OCI-LY7 (cell line): ENCODE results near the gene RNF208. TPM values are rescaled to one million over a fixed set of nuclear protein-coding genes. Genes with fewer than 3 reads are reported as not detected.
A peak's percentile ranks its signal among the peaks of the same experiment; 100 is the strongest.

Source experiments
- BruUV-seq: library from RNA; stranded (reverse); fragments of 400-500 nt; replicated peaks from 2 replicates; lab custom pipeline; 2021; lab: Mats Ljungman, UMichigan
- CTCF ChIA-PET: fragments of 300-600 bp; sonication (Branson Sonifier 250); formaldehyde crosslinking; loops from one replicate; lab custom pipeline; 2022; ENCODE audit warnings: antibody characterized with exemption; ENCODE audit not compliant: unreplicated experiment; lab: Charles Lee
- POLR2A ChIA-PET: fragments of 300-600 bp; sonication (Branson Sonifier 250); formaldehyde crosslinking; loops from one replicate; lab custom pipeline; 2022; ENCODE audit warnings: antibody characterized with exemption; lab: Charles Lee
- DNase-seq: peaks from one replicate; pipeline ENCODE4 v3.0.0-alpha.2; 2015; ENCODE audit warnings: low spot score
- H2AFZ ChIP-seq: fragments of 200-600 bp; sonication (generic), shearing (Covaris generic); 2 replicates; pipeline ENCODE4 v1.6.1; 2014; ENCODE audit warnings: mild to moderate bottlenecking, antibody characterized with exemption, low read length, moderate library complexity
- H3K27ac ChIP-seq: fragments of 200-600 bp; sonication (generic); 2 replicates; pipeline ENCODE4 v1.5.1; 2014; ENCODE audit warnings: mixed run types, low read depth, mild to moderate bottlenecking, moderate library complexity, low read length, inconsistent platforms; ENCODE audit not compliant: poor library complexity, severe bottlenecking
- H3K36me3 ChIP-seq: fragments of 200-600 bp; sonication (generic); 2 replicates; pipeline ENCODE4 v1.6.1; 2014; ENCODE audit warnings: mild to moderate bottlenecking, antibody characterized with exemption, low read length, moderate library complexity, mixed read lengths; ENCODE audit not compliant: insufficient read depth
- H3K4me1 ChIP-seq: fragments of 200-600 bp; sonication (generic); 2 replicates; pipeline ENCODE4 v1.5.1; 2014; ENCODE audit warnings: mild to moderate bottlenecking, low read length; ENCODE audit not compliant: insufficient read depth, poor library complexity, severe bottlenecking
- H3K4me2 ChIP-seq: fragments of 200-600 bp; sonication (generic); 2 replicates; pipeline ENCODE4 v1.6.1; 2014; ENCODE audit warnings: mild to moderate bottlenecking, low read length
- H3K4me3 ChIP-seq: fragments of 200-600 bp; sonication (generic); 2 replicates; pipeline ENCODE4 v1.5.1; 2014; ENCODE audit warnings: mild to moderate bottlenecking, low read depth, low read length; ENCODE audit not compliant: poor library complexity, severe bottlenecking
- H3K79me2 ChIP-seq: fragments of 200-600 bp; sonication (generic); 2 replicates; pipeline ENCODE4 v1.6.1; 2016; ENCODE audit warnings: low read depth, mild to moderate bottlenecking, low read length, moderate library complexity, mixed read lengths; ENCODE audit not compliant: insufficient read depth
- H3K9me2 ChIP-seq: fragments of 200-600 bp; sonication (generic); 2 replicates; pipeline ENCODE4 v1.6.1; 2016; ENCODE audit warnings: mild to moderate bottlenecking, low read length, mixed read lengths; ENCODE audit not compliant: insufficient read depth
- H3K9me3 ChIP-seq: fragments of 200-600 bp; sonication (generic); 2 replicates; pipeline ENCODE4 v1.6.1; 2014; ENCODE audit warnings: mild to moderate bottlenecking, mixed run types, low read length, mixed read lengths
- H4K20me1 ChIP-seq: fragments of 200-600 bp; sonication (generic); 2 replicates; pipeline ENCODE4 v1.6.1; 2014; ENCODE audit warnings: mild to moderate bottlenecking, antibody characterized with exemption, low read length, moderate library complexity, mixed read lengths; ENCODE audit not compliant: insufficient read depth
- EZH2phosphoT487 ChIP-seq: fragments of 200-600 bp; sonication (generic); IDR thresholded peaks from 2 replicates; pipeline ENCODE4 v1.6.1; 2018; ENCODE audit warnings: low read depth, borderline replicate concordance, mild to moderate bottlenecking, mixed run types, antibody characterized with exemption, low read length, moderate library complexity, mixed read lengths
- intact Hi-C: fragments of 100-400 bp; cut with micrococcal nuclease; formaldehyde crosslinking; loops from one replicate; pipeline ENCODE4 v1.10.0; 2022; ENCODE audit not compliant: unreplicated experiment
- total RNA-seq, 2 experiments: library from RNA; depleted of rRNA in 1 of 2; stranded (reverse); fragments of >200 nt in 1 of 2; shearing (Covaris generic) in 1 of 2; gene quantifications; 2 replicates each; pipeline ENCODE4 v1.2.3, GENCODE V29; 2014 to 2022
- TF ChIP-seq, protein P1 (sequence below): fragments of 200-600 bp; sonication (generic); conservative IDR thresholded peaks from 2 replicates; pipeline ENCODE4 v1.5.1; 2014; ENCODE audit warnings: mild to moderate bottlenecking, antibody characterized with exemption, low read length, moderate library complexity, mixed read lengths

Gene RNF208
- total RNA-seq, 2 experiments from 2014 or later: 0.47 to 5.5 TPM

GRCh38 chr9:137252555-137253506 is 30.8 kb upstream of the RNF208 start:
- CTCF ChIA-PET: interaction anchor here (0.6 kb wide), 1 partner anchor 90 kb away, joined by 8 read pairs; no protein-coding TSS in a partner anchor
- intact Hi-C loops: no loop called here

DNA sequence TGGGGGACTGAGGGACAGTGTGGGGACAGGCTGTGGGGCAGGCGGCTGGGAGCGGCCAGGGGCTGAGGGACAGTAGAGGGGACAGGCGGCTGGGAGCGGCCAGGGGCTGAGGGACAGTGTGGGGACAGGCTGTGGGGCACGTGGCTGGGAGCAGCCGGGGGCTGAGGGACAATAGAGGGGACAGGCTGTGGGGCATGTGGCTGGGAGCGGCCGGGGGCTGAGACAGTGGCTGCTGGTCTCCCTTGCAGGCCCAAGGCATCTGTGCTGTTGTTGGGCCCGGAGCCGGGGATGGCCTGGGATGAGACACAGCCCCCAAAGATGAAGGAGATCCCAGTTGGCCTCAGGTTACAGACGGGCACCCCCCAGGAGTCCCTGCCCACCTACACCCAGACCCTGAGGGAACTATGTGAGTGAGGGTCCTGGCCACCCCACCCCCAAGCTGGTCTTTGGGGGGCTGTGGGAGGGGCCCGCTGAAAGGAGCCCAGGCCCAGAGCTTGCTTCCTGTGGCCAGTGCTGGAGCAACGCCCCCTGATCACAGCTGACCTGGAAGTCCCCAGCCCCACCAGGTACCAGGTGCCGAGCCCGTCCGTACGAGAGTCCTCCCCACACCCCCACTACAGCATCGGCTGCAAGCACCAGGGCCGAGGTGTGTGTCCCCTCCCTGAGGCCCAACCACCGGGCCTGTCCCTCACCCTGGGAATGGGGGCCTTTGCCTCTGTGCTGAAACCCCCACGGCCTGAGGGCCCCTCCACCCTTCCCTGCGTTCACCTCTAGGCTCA is 29.6 kb upstream of the RNF208 start:
- no peak for DNase-seq
- Histone ChIP-seq H3K36me3 (peaks cover 13% of the 10 kb centered on the region; the same call in 1 of the 2 replicates), H2AFZ (no peak overlapping the region), H3K9me2 (no peaks in the 10 kb centered on the region), H3K4me3 (no peak overlapping the region), H3K27ac (no peak overlapping the region), H3K4me1 (peaks cover 42% of the 10 kb centered on the region), H3K9me3 (no peaks in the 10 kb centered on the region), H3K79me2 (peaks cover 14% of the 10 kb centered on the region), H4K20me1 (peaks cover 5% of the 10 kb centered on the region; the same call in 1 of the 2 replicates), H3K4me2 (peak overlapping the region; percentile 94; the same call in 1 of the 2 replicates)
- intact Hi-C loops: no loop called here
- TF ChIP-seq EZH2phosphoT487: no peak
- TF ChIP-seq, protein P1, sequence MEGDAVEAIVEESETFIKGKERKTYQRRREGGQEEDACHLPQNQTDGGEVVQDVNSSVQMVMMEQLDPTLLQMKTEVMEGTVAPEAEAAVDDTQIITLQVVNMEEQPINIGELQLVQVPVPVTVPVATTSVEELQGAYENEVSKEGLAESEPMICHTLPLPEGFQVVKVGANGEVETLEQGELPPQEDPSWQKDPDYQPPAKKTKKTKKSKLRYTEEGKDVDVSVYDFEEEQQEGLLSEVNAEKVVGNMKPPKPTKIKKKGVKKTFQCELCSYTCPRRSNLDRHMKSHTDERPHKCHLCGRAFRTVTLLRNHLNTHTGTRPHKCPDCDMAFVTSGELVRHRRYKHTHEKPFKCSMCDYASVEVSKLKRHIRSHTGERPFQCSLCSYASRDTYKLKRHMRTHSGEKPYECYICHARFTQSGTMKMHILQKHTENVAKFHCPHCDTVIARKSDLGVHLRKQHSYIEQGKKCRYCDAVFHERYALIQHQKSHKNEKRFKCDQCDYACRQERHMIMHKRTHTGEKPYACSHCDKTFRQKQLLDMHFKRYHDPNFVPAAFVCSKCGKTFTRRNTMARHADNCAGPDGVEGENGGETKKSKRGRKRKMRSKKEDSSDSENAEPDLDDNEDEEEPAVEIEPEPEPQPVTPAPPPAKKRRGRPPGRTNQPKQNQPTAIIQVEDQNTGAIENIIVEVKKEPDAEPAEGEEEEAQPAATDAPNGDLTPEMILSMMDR: no peak
- POLR2A ChIA-PET: no interaction called here
- no TSS peak for BruUV-seq
- CTCF ChIA-PET: interaction anchor here (0.6 kb wide), 1 partner anchor 91 kb away, joined by 8 read pairs; no protein-coding TSS in a partner anchor

More at GRCh38 chr9:137252555-137253506, 30.8 kb upstream of the RNF208 start:
- peak; percentile 76 for DNase-seq
- H2AFZ ChIP-seq: no peak overlapping the region
- H3K4me2 ChIP-seq: peak overlapping the region; percentile 94
- peaks cover 5% of the 10 kb centered on the region; the same call in 1 of the 2 replicates for H4K20me1 ChIP-seq
- H3K4me1 ChIP-seq: peaks cover 43% of the 10 kb centered on the region
- no peaks in the 10 kb centered on the region for H3K9me2 ChIP-seq
- peaks cover 20% of the 10 kb centered on the region for H3K79me2 ChIP-seq
- peak overlapping the region; percentile 98 for H3K4me3 ChIP-seq
- H3K27ac ChIP-seq: peak overlapping the region; percentile 58
- POLR2A ChIA-PET: interaction anchor here (1.0 to 4.4 kb wide), 4 partner anchors 10 to 22 kb away, joined by 3 to 26 read pairs (median 8); partner anchors contain the start of gene TUBB4B
- peaks cover 20% of the 10 kb centered on the region; the same call in 1 of the 2 replicates for H3K36me3 ChIP-seq
- no peak for TF ChIP-seq EZH2phosphoT487
- TF ChIP-seq, protein P1: no peak
- no peaks in the 10 kb centered on the region for H3K9me3 ChIP-seq
- no TSS peak for BruUV-seq
